ENCODE measurements around the gene KCTD5. TPM values are rescaled to one million over a fixed set of nuclear protein-coding genes. Genes with fewer than 3 reads are reported as not detected.

KCTD5 gene
- total RNA-seq, 1 experiment from 2014 or later = 42.1 TPM

DNA sequence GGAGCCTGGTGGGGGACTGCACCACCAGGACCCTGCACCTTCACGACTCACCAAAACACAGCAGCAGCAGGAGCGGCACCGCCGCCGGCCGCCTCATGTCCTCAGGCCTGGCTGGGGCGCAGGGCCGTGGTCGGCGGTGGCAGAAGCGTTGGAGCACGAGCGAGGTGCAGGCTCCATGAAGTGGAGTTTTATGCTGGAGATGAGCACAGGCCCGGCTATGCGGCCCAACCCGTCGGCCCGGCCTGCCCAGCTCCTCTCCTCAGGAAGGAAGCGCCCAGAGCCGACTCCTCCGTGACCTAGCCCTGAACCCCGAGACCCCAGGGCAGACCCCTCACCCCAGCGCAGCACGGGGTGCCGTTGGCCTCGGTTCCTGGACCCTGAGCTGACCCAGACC, 37.7 kb downstream of the KCTD5 start, which contains the start of gene PRSS27:
PRSS27 (minus strand) TSS at position 161 of the 394 bp plus-strand sequence; CDS start at position 97, 64 bp downstream.
- ATAC-seq (no peak), DNase-seq (ENCODE audit: low read depth, low spot score) (no peak)
- peak within 1 kb of the TSS; percentile 55 to 61 for H3K4me3 ChIP-seq (replicated peaks in 1 of 2; ENCODE audit: low read depth in 1 of 2, low read length in 2 of 2)
- ChIA-PET CTCF (no interaction called here), RAD21 (ENCODE audit: low non-redundant PET in 1 of 2, low total read pairs in 2 of 2, uncharacterized antibody in 2 of 2, unreplicated experiment in 2 of 2) (no interaction called here), POLR2A (interaction anchor here (0.6 to 1.2 kb wide), 2 partner anchors 38 to 291 kb away, joined by 3 to 4 read pairs; partner anchors contain the start of gene KCTD5)
- TF ChIP-seq POLR2AphosphoS5 (IDR thresholded peaks at IDR 0.05; ENCODE audit: low read depth, low read length) (no peak), CEBPB (IDR thresholded peaks at IDR 0.05; ENCODE audit: low read depth) (no peak), POLR2A (IDR thresholded peaks at IDR 0.05; ENCODE audit: borderline replicate concordance, extremely low read depth, insufficient read depth, insufficient read length) (peak; percentile 3), RAD21 (IDR thresholded peaks at IDR 0.05; ENCODE audit: low read depth) (no peak)
- H3K9me3 ChIP-seq (ENCODE audit: control insufficient read depth in 1 of 2, insufficient read depth in 1 of 2, low read depth in 1 of 2, low read length in 2 of 2) = no peaks in the 10 kb centered on the region
- no peak within 1 kb of the TSS for H2AFZ ChIP-seq (ENCODE audit: low read depth, low read length, poor library complexity, severe bottlenecking)
- no peaks in the 10 kb centered on the region for H3K27me3 ChIP-seq (ENCODE audit: insufficient read depth, low read length)
- intact Hi-C loops (cut with micrococcal nuclease) = loop anchor here (2.0 kb wide), 1 partner anchor 37 kb away; the partner anchor contains the start of gene KCTD5
- peaks cover 28 to 43% of the 10 kb centered on the region in 2 experiments for H3K4me1 ChIP-seq (ENCODE audit: control insufficient read depth in 1 of 2, insufficient read depth in 2 of 2, low read length in 2 of 2)
- H3K36me3 ChIP-seq (ENCODE audit: control insufficient read depth in 1 of 2, insufficient read depth in 2 of 2, low read length in 2 of 2) = no peaks in the 10 kb centered on the region
- peak within 1 kb of the TSS; percentile 89 for H3K27ac ChIP-seq (ENCODE audit: low read depth, low read length)
- H3K79me2 ChIP-seq (ENCODE audit: insufficient read depth, low read length) = no peaks in the 10 kb centered on the region
- peak within 1 kb of the TSS; percentile 81 for H3K4me2 ChIP-seq (ENCODE audit: low read length)
- no peaks in the 10 kb centered on the region for H3K9me2 ChIP-seq (ENCODE audit: insufficient read depth)
- no TSS peak for BruUV-seq (replicated peaks)
- no peaks in the 10 kb centered on the region for H4K20me1 ChIP-seq (ENCODE audit: insufficient read depth)
- peak within 1 kb of the TSS; percentile 73 for H3K9ac ChIP-seq (ENCODE audit: low read length)

DNA sequence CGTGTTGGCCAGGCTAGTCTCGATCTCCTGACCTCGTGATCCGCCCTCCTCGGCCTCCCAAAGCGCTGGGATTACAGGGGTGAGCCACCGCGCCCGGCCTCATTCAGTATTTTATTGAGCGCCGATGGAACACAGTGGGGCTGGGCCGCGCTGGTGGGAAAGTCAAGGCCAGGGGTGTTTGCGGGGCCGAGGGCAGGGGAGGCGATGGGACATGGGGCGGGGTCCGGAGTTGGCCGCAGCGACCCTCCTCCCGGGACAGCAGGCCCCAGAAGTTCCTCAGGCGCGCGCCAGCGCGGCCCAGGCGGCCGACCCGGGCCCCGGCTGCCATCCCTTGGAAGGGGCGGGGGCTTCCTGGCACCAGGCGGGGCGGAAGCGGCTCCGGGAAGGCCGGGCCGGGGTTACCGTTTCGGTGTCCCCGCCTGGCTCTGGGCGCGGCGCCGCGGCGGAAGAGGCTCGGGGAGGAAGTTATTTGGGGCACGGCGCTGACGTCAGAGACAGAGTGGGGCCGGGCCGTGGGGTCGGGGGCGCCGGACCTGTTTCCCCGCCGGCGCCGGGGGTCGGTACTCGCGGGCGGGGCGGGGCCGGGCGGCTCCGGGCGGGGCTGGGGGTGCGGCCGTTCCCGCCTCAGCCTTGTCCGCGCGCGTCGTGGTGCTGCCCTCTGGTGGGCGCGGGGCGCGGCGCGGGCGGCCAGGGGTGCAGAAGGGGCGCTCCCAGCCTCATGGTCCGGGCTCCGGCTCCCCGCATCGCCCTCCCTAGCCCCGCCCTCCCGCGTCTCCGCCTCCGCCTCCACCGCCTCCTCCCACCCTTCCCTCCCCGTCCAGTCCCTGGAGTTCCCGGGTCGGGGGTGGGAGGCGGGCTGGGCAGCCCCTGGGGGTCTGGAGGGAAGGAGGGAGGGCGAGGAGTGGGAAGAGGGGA, 38.7 kb downstream of the KCTD5 start:
- peak; percentile 62 for DNase-seq (ENCODE audit: low read depth, low spot score)
- H3K27ac ChIP-seq (ENCODE audit: low read depth, low read length) = peak overlapping the region; percentile 89
- no peaks in the 10 kb centered on the region for H3K9me3 ChIP-seq (ENCODE audit: control insufficient read depth in 1 of 2, insufficient read depth in 1 of 2, low read depth in 1 of 2, low read length in 2 of 2)
- intact Hi-C loops (cut with micrococcal nuclease) = loop anchor here (2.0 kb wide), 1 partner anchor 38 kb away; the partner anchor contains the start of gene KCTD5
- H3K4me2 ChIP-seq (ENCODE audit: low read length) = peak overlapping the region; percentile 81
- H3K4me3 ChIP-seq (replicated peaks in 1 of 2; ENCODE audit: low read depth in 1 of 2, low read length in 2 of 2) = peak overlapping the region; percentile 55 to 61
- RAD21 ChIA-PET (ENCODE audit: low non-redundant PET in 1 of 2, low total read pairs in 2 of 2, uncharacterized antibody in 2 of 2, unreplicated experiment in 2 of 2) = no interaction called here
- no peak overlapping the region for H2AFZ ChIP-seq (ENCODE audit: low read depth, low read length, poor library complexity, severe bottlenecking)
- no peaks in the 10 kb centered on the region for H3K79me2 ChIP-seq (ENCODE audit: insufficient read depth, low read length)
- H3K36me3 ChIP-seq (ENCODE audit: control insufficient read depth in 1 of 2, insufficient read depth in 2 of 2, low read length in 2 of 2) = no peaks in the 10 kb centered on the region
- ATAC-seq = peak; percentile 85
- peaks cover 28 to 43% of the 10 kb centered on the region in 2 experiments for H3K4me1 ChIP-seq (ENCODE audit: control insufficient read depth in 1 of 2, insufficient read depth in 2 of 2, low read length in 2 of 2)
- H3K9ac ChIP-seq (ENCODE audit: low read length) = peak overlapping the region; percentile 73
- no peaks in the 10 kb centered on the region for H3K9me2 ChIP-seq (ENCODE audit: insufficient read depth)
- POLR2A ChIA-PET = interaction anchor here (1.2 kb wide), 1 partner anchor 39 kb away, joined by 3 read pairs; the partner anchor contains the start of gene KCTD5
- no peaks in the 10 kb centered on the region for H4K20me1 ChIP-seq (ENCODE audit: insufficient read depth)
- BruUV-seq (replicated peaks) = no TSS peak
- H3K27me3 ChIP-seq (ENCODE audit: insufficient read depth, low read length) = no peaks in the 10 kb centered on the region
- CTCF ChIA-PET = no interaction called here
- TF ChIP-seq SIN3A (IDR thresholded peaks at IDR 0.05; ENCODE audit: low read depth) (no peak), SRF (IDR thresholded peaks at IDR 0.05; ENCODE audit: low read depth) (no peak), EZH2 (IDR thresholded peaks at IDR 0.05) (no peak), EZH2phosphoT487 (IDR thresholded peaks at IDR 0.05; ENCODE audit: borderline replicate concordance) (no peak), CEBPB (IDR thresholded peaks at IDR 0.05; ENCODE audit: low read depth) (no peak), POLR2AphosphoS5 (IDR thresholded peaks at IDR 0.05; ENCODE audit: low read depth, low read length) (peak; percentile 77), SP1 (IDR thresholded peaks at IDR 0.05; ENCODE audit: low read depth) (no peak; the same call in 1 of the 2 replicates), ZFX (IDR thresholded peaks at IDR 0.05) (peak; percentile 78; the same call in 1 of the 2 replicates), TCF7L2 (IDR thresholded peaks at IDR 0.05; ENCODE audit: borderline replicate concordance, extremely low read depth, insufficient read depth, insufficient read length) (peak; percentile 45), ELF1 (IDR thresholded peaks at IDR 0.05; ENCODE audit: borderline replicate concordance, low read depth) (no peak), FOSL1 (IDR thresholded peaks at IDR 0.05; ENCODE audit: low read depth) (no peak), RAD21 (IDR thresholded peaks at IDR 0.05; ENCODE audit: low read depth) (no peak), ZNF274 (IDR thresholded peaks at IDR 0.05; ENCODE audit: low read depth, low read length) (no peak), CBX3 (IDR thresholded peaks at IDR 0.05; ENCODE audit: low read depth) (no peak)
- TF ChIP-seq, protein P1, sequence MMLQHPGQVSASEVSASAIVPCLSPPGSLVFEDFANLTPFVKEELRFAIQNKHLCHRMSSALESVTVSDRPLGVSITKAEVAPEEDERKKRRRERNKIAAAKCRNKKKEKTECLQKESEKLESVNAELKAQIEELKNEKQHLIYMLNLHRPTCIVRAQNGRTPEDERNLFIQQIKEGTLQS (IDR thresholded peaks at IDR 0.05) = no peak
- TF ChIP-seq, protein P2, sequence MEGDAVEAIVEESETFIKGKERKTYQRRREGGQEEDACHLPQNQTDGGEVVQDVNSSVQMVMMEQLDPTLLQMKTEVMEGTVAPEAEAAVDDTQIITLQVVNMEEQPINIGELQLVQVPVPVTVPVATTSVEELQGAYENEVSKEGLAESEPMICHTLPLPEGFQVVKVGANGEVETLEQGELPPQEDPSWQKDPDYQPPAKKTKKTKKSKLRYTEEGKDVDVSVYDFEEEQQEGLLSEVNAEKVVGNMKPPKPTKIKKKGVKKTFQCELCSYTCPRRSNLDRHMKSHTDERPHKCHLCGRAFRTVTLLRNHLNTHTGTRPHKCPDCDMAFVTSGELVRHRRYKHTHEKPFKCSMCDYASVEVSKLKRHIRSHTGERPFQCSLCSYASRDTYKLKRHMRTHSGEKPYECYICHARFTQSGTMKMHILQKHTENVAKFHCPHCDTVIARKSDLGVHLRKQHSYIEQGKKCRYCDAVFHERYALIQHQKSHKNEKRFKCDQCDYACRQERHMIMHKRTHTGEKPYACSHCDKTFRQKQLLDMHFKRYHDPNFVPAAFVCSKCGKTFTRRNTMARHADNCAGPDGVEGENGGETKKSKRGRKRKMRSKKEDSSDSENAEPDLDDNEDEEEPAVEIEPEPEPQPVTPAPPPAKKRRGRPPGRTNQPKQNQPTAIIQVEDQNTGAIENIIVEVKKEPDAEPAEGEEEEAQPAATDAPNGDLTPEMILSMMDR (IDR thresholded peaks at IDR 0.05 in 2 of 3, conservative IDR thresholded peaks at IDR 0.05 in 1 of 3; ENCODE audit: borderline replicate concordance in 1 of 3, insufficient read depth in 1 of 3, low read depth in 2 of 3, low read length in 2 of 3) = peak; percentile 28 to 57 (median 29); a peak in 3 of 6 replicates
